Omental fat pad (tissue), 4 donors: Measurements from ENCODE around the gene FFAR2. TPM values are rescaled to one million over a fixed set of nuclear protein-coding genes. Genes with fewer than 3 reads are reported as not detected.
A peak's percentile ranks its signal among the peaks of the same experiment; 100 is the strongest.

Experiments
- ATAC-seq: fragments of 150-250 bp; one replicate; pipeline ENCODE4 v1.9.1; 2016; ENCODE audit warnings: mild to moderate bottlenecking, moderate library complexity; ENCODE audit not compliant: low FRiP score
- DNase-seq: peaks from one replicate; pipeline ENCODE4 v3.0.0-alpha.2; 2019; ENCODE audit warnings: low spot score
- total RNA-seq, 4 donors: library from RNA; depleted of rRNA; stranded (reverse); fragments of >200 nt; gene quantifications; one replicate each; pipeline ENCODE4 v1.1.0, GENCODE V29; 2016
- TF ChIP-seq, protein P1 (sequence below), 3 donors: fragments of 450-650 bp; IDR thresholded peaks; one replicate each; pipeline ENCODE4 v1.5.1; 2016 to 2017; ENCODE audit warnings: antibody characterized with exemption in 3 of 3, mild to moderate bottlenecking in 3 of 3, moderate library complexity in 2 of 3

FFAR2 gene
- total RNA-seq, 4 donors from 2014 or later: 0.46 to 4.4 (median 0.80) TPM

DNA sequence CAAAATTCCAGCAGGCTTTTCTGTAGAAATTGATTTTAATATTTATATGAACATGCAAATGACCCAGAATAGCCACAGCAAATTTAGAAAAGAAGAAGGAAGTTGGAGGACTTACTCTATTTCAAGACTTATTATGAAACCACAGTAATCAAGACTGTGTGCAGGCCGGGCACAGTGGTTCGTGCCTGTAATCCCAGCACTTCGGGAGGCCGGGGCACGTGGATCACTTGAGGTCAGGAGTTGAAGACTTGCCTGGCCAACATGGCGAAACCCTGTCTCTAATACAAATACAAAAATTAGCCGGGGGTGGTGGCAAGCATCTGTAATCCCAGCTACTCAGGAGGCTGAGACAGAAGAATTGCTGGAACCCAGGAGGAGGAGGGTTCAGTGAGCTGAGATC is 6.0 kb upstream of the FFAR2 start:
- TF ChIP-seq, protein P1, sequence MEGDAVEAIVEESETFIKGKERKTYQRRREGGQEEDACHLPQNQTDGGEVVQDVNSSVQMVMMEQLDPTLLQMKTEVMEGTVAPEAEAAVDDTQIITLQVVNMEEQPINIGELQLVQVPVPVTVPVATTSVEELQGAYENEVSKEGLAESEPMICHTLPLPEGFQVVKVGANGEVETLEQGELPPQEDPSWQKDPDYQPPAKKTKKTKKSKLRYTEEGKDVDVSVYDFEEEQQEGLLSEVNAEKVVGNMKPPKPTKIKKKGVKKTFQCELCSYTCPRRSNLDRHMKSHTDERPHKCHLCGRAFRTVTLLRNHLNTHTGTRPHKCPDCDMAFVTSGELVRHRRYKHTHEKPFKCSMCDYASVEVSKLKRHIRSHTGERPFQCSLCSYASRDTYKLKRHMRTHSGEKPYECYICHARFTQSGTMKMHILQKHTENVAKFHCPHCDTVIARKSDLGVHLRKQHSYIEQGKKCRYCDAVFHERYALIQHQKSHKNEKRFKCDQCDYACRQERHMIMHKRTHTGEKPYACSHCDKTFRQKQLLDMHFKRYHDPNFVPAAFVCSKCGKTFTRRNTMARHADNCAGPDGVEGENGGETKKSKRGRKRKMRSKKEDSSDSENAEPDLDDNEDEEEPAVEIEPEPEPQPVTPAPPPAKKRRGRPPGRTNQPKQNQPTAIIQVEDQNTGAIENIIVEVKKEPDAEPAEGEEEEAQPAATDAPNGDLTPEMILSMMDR (IDR thresholded peaks at IDR 0.05): no peak
- no peak for ATAC-seq
- no peak for DNase-seq

DNA sequence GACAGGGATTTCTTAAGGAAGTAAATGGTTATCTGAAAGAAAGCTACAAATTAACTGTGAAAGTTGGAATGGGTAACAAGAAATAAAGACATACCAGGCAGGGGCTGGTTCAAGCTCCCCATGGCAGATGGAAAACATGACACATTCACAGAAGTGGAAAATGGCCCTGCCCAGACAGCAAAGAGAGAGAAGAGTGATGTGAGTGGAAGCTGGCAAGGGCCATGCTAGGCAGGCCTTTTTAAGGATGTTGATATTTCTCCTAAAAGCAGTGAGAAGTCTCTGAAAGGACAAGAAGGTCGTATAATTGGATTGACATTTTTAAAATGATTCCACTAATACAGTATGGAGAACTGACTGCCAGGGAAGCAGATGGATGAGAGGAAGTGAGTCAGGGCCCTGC is 3.3 kb upstream of the FFAR2 start:
- DNase-seq (no peak), ATAC-seq (no peak)
- TF ChIP-seq, protein P1 (IDR thresholded peaks at IDR 0.05): no peak

DNA sequence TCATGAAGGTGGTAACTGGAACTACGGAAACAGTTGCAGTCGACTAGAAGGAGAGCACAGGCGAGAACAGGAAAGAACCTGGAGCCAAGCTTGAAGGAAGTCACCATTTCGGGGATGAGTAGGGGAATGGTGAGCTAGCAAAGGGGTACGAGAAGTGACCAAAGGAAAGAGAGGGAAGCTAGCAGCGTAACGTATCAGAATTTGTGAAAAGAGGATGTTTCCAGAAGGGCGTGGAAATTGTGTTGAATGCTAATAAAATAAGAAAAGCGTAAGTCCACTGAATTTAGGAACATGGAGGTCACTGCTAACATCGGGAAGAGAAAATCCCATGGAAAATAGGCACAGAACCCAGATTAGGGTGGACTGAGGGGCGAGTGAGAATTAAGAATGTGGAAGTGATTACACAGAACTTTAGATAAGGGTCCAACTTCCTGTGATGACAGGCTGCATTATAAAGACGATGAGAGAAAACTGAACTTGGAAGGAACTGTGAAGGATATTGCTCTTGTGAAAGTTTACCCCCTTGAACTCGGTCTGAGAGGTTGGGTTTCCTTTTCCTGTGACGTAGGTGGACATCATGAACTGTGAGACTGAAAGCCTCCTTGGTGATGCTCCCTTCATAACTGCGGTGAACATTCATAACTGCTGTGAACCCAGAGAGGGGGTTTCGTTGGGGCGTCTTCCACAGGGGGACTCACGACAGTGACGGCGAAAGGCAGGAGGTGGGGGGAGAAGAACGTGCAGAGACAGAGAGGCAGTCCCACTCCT is 2.0 kb upstream of the FFAR2 start:
- ATAC-seq: no peak
- DNase-seq: no peak
- TF ChIP-seq, protein P1 (IDR thresholded peaks at IDR 0.05): no peak

DNA sequence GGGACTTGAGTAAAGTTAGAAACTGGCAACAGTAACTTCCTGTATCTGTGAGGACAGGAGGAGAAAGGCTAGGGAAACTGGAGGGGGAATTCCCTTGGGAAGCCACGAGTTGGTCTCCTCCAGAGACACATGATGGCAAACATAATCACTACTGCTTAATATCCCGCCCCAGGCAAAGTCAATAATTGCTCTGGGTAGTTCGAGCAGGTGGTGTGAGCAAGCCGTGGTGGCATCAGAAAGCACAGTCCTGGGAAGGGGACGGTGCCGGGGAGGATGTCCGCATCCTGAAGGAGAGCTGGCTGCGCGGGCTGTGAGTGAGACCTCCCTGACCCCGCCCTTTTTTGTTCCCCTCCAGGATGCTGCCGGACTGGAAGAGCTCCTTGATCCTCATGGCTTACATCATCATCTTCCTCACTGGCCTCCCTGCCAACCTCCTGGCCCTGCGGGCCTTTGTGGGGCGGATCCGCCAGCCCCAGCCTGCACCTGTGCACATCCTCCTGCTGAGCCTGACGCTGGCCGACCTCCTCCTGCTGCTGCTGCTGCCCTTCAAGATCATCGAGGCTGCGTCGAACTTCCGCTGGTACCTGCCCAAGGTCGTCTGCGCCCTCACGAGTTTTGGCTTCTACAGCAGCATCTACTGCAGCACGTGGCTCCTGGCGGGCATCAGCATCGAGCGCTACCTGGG is 1.4 kb downstream of the FFAR2 start:
- TF ChIP-seq, protein P1 (IDR thresholded peaks at IDR 0.05): peak in 1 of 3 donors; percentile 2
- ATAC-seq (peak; percentile 24), DNase-seq (no peak)

DNA sequence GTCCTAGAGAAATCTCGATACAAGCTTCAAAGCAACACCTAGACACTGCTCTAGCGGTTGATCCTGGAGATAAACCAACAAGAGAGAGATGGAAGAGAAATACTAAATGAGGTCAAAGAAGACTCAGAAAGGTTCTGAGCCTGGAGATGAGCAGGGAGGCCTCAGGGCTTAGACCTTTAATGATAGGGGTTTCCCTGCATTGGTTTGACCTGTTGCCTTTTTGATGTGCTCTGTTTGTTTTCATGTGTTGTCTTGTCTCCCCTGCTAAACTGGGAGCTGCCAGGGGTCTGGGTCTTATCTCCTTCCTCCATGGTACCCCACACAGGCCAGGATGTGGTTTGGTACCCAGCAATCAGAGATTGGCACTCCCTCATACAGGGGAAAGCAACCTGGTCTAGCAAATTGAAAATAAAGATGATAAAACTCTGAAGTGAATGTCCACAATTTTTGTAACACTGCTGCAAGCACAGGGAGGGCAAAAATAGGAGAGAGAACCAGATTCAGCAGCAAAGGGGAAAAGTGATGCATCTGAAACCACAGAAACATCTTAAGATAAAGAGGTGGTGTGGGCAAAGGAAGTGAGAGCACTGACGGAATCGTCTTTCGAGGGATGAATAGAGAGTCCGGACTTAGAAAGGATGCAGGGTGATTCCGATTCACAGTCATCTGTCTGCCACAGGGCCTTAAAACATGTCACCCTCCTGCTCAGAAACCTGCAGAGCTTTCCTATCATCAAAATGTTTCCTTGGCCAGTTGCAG is 3.5 kb downstream of the FFAR2 start:
- TF ChIP-seq, protein P1 (IDR thresholded peaks at IDR 0.05): no peak
- no peak for ATAC-seq
- DNase-seq: no peak

DNA sequence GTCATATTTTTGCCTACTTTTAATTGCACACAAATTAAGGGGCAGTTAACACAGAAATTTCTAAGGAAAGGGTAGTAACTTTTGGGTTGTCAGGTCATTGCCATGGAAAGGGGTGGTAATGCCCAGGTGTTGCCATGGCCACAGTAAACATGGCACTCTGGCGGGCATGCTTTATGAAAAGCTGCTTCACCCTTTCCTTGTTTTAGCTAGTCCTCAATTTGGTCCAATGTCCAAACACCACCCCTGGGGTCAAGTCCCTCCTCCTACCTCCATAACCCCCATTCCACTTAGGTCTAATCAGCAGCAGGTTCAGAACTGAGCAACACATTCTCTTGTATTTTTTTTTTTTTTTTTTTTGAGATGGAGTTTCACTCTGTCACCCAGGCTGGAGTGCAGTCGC is 6.6 kb downstream of the FFAR2 start:
- no peak for DNase-seq
- ATAC-seq: no peak

More for the DNA sequence above, 6.6 kb downstream of the FFAR2 start:
- TF ChIP-seq, protein P1 (IDR thresholded peaks at IDR 0.05): no peak
